HG03095 (cell line): ENCODE results near the gene SELPLG.
"Not testable (repeated sequence)": the region's sequence is repeated elsewhere in the genome, so short reads cannot be mapped to it uniquely, and the experiment has no call there.

Experiments
- ATAC-seq: cut with Tn5 transposase; IDR thresholded peaks from one replicate; pipeline ENCODE4 v1.9.1; 2021; ENCODE audit warnings: moderate library complexity; ENCODE audit not compliant: unreplicated experiment

SELPLG gene

DNA sequence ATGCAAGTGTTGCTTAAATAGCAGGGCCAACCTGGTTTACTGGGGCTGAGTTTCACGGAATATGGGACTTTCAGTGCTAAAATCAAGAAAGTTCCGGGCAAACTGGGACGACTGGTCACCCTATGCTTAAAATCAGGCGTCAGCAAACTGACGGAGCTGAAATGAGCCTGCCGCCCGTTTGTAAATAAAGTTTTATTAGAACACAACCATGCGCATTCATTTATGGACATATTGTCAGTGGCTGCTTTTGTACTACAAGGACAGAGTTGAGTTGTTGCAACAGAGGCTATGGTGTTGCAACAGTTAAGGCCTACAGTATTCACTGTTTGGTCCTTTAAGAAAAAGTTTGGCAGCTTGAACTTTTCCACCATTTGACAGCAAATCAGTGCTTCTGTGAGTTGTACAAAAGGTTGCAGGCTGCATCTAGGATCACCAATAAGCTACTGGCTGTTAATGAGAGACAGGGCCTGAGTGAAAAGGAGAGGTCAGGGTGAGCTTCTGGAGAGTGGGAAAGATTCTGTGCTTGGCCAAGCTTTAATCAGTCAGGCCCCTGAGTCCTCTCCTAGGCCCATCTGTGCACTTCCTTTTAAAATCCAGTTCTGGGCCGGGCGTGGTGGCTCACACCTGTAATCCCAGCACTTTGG is 13.3 kb downstream of the SELPLG start:
- no peak for ATAC-seq

DNA sequence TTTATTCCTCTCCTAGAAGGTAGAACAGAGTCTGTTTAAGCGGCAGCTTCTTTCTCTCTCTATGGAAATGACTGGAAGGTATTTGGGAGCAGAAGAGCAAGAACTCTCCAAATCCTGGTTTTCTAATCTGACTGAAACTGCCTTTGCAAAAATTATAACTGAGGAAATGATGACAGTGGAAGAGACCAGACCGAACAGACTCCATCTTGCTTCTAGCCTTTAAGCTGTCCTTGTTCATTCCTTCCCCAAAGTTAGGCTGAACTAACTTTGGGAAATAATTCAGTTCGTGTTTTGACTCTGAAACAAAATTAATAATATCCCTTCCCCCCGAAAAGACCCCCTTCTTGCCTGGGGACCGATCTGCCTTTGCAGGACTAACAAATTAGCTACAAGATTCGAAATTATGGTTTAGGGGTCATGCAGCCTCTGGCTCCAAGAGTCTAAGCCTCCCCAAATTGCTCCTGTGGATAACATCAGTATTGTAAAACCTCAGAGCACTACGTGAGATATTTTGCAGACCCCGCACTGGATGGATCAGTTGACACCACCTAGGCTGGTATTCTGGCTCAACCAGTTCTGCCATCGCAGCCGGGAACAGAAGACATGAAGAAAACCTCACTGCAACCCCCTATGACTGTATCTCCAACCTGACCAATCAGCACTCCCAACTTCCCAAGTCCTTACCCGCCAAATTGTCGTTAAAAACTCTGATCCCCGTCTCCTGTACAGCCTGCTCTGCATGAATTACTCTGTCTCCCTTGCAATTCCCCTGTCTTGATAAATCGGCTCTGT is 14.1 kb downstream of the SELPLG start:
- no peak for ATAC-seq

DNA sequence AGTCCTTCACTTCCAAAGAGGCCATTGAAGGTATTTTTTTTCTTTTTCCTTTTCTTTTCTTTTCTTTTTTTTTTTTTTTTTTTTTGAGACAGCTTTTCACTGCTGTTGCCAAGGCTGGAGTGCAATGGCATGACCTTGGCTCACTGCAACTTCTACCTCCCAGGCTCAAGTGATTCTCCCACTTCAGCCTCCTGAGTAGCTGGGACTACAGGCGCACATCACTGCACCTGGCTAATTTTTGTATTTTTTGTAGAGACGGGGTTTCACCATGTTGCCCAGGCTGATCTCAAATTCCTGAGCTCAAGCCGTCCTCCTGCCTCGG is 14.8 kb downstream of the SELPLG start:
- not testable (repeated sequence) for ATAC-seq

DNA sequence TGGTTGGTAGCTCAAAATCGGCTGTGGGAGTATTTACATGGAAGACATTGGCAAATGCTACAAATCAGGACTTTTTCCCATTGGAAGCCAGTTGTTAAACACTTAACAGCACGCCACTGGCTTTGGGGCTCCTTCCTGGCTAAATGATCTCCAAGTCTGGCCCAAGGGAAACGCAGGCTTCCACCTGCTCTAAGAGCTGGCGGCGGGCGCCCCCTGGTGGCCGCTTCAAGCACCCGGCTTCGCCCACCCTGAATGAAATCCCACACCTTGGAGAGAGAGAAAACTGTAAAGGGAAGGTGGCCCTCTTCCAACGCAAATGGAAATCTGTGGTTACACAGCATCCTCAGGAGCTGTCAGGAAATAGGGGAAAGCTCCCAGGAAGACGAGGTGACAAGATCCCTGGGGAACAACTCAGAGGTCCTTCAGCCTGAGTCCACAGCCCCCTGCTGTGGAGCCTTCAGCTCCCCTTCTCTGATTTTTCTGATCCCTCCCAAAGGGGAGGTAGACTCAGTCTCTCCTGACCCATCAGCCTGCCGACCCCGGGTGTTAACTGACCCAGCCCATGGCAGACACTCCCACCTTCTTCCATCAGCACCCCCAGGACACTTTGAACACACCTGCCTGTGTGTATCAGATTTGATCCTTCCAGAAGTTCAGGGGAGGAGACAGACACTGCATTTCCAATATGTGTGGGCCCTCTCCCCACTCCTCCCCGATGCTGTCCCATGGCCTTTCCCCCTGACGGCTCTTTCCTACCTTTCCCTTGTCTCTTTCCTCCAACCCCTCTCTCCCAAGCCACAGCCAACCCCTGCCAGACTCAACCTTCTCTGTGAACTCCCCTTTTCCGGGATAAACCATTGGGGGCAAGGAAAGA is 15.4 kb downstream of the SELPLG start:
- ATAC-seq: no peak

DNA sequence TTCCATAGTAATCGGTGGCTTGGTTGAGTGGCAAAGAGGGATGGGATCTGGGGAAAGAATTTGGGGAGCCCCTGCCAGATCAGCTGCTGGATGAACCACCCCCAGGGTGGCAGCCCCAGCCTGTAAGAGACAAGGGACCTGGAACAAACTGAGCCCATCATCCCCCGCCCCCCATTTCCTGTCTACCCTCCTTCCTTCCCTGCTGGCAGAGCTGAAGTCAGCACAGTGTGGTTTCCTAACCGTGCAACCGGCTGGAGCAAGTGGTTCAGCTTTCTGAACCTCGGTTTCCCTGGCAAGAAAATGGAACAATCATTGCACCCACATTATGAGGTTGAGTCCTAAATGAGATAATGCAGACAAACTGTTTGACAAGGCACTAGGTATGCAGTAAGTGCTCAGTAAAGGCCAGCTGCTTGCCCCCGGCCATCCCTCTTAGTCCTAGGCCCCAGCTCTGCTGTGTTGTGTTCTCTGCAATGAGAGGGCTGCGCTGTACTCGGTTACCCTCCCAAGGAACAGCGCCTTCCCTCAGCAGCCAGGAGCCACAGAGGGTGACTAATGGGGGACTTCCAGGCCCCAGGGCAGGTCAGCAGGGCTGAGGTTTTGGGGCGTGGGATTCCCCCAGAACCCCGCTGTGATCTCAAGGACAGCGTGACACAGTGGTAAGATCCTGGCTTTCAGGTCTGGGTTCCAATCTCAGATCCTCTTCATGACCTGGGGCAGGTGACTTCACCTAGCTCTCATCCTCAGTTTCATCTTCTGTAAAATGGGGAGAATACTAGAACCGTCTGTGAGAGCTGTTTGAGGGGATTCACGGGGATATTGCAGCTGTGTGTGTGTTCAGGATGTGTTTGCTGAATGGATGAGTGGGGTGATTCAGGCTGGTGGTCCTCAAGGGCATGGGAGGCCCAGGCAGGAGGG is 16.5 kb downstream of the SELPLG start:
- peak; percentile 80 for ATAC-seq

DNA sequence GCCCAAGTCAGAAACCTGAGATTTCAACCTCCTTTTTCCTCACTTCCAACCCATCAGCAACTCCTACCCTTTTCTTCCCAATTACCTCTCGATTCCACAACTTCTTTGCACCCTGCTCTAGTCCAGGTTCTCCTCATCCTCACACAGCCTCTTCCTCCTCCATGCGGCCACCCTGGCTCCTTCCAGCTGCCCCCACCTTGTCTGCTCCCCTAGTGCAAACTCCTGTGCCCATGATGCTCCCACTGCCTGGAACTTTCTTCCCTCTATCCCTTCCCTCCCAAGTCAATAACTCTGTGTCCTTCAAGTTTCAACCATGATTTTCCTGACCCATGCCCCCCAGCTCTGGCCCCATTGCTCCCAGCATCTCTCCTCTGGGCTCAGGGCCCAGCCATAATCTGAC is 17.3 kb downstream of the SELPLG start:
- ATAC-seq: no peak

DNA sequence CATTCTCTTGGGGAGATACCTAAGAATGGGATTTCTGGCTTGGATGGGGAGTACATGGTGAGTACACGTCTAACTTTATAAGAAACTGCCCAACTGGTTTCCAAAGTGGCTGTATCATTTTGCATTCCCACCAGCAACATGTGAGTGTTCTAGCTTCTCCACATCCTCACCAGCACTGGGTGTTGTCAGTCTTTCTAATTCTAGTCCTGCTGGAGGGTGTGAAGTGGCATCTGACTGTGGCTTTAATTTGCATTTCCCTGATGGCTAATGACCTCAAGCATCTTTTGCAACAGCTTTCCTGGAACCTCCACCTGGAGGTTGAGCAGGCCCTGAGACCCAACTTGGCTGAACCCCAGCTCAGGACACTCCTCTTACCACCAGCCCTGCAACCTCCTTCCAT is 17.8 kb downstream of the SELPLG start:
- ATAC-seq: no peak

DNA sequence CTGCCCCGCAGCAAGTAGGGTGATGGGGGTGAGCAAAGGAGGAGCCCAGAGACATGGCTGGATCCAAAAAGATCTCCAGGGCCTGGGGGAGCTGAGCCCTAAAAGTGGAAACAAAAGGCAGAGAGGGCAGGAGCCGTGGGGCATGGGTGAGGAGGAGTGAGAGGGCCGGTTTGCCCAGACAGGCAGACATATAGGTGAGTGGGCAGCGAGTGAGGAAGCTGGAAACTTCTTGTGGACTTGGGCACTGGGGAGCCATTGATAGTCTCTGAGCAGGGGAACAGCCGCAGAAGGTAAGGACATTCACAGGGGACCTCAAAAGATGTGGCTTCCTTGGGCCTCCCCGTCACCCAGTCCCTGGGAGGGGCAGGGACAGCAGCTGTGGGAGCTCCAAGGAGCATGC is 19.1 kb downstream of the SELPLG start:
- ATAC-seq: no peak

DNA sequence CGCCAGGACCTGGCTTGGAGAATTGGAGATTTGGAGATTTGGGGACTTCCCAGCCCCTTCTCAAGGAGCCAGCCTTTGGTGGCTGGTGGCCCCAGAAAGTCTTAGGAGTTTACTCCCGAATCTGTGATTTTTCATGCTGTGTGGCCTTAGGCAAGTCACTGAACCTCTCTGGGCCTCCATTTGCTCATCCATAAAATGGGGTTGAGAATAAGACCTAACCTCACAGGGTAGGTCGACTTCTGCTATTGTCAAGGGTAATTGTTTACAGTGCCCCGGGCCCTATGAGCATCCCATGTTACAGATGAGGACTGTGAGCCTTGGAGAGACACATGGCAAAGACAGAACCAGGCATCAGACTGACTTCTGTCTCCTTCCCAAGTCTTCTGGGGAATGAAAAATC is 19.7 kb downstream of the SELPLG start:
- ATAC-seq: no peak

DNA sequence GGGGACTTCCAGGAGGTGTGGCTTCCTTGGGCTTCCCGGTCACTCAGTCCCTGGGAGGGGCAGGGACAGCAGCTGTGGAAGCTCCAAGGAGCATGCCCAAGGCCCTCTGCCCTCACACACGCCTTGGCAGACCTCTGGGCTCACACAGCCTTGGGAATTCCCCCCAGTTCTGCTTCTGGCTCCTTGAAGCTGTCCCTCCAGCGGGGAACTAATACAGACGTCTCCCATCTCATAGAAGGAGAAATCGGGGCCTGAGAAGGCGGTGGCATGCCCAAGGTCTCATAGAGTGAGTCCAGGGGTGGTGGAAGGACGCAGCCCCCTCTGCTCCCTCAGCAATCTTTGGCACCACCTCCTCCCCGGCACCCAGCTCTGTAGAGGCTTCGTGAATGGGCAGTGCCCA is 20.1 kb downstream of the SELPLG start:
- no peak for ATAC-seq

DNA sequence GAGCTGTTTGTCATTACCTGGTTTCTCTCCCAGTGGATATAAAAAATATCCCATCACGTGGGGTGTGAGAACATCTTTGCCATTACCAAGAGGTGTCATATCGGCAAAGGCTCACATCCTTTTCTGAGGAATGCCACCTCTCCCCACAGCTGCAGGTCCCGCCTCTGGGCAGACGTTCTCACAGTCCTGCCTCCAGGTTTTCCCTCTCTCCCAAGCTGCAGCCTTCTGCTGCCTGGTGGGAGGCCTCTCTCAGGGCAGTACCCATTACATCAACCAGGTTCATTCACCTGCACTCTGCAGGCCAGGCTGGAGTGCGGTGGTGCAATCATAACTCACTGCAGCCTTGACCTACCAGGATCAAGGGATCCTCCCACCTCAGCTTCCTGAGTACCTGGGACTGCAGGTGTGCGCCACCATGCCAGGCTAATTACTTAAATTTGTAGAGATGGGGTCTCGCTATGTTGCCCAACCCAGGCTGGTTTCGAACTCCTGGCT is 20.9 kb downstream of the SELPLG start:
- no peak for ATAC-seq

DNA sequence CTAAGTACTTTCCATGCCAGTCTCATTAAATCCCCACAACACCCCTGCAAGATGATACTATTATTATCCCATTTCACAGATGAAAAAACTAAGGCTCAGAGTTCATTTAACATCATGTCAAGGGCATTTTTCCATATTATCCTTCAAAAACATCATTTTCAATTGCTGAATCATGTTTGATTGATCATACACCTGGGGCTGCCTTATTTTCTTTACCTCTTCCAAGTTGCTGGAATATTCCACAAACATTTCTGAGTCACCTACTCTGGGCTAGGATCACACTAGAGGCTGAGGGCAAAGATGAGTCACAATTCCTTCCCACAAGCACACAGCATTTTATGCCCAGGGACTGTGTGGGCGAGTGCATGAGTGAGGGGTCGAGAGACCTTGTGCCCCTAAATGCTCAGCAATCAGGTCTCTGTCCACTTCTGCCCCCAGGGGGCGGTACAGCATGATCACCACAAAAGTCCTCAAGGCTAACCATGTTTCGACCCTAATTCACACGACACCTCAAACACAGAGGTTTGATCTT is 21.7 kb downstream of the SELPLG start:
- no peak for ATAC-seq

DNA sequence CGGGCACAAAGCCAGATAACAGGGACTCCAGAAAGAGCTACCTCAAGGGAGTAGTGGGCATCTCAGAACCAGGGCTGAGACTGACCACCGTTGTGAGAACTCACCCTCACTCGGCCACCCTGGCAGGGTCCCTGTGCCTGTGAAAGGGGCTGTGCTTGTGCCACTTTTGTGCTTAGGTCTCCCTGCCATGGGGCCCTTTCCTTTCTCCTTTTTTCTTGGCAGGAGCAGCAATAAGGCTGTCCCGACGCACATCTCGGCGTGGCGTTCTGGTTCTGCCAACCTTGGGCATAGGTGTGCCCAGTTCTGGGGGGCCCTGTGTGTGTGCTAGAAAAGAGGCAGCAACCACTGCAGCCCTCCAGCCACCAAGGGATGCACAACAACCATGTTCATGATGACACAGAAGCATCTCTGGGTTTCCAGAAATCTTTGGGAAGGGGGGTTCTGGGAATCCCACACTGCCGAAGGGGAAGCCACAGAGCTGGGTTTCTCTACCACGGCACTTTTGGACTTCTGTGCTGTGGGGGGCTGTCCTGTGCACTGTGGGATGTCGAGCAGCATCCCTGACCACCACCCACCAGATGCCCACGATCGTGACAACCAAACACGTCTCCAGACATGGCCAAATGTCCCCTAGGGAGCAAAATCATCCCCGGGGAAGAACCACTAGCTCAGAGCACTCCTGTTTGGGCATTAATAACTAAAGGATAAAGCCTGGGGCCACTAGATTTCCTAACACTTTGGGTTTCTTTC is 22.7 kb downstream of the SELPLG start:
- ATAC-seq: no peak

DNA sequence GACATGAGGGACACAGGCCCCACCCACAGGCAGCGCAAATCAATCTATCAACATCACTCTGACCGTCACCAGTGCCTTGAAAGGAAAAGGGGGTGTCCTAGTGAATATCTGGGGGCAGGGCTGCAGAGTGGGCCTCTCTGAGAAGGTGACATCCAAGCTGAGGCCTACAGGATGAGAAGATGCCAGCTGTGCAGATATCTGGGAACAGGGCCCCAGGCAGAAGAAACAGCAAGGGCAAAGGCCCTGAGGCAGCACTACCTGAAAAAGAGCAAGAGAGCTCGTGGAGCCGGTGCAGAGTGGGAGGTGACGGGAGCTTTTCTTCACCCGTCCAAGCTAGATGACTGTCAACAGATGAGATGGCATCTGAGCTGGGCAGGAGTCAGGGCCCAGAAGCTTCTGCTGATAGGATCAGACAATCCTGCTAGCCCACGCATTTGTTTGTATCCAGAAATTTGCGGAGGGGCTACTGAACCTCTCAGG is 23.3 kb downstream of the SELPLG start:
- no peak for ATAC-seq

DNA sequence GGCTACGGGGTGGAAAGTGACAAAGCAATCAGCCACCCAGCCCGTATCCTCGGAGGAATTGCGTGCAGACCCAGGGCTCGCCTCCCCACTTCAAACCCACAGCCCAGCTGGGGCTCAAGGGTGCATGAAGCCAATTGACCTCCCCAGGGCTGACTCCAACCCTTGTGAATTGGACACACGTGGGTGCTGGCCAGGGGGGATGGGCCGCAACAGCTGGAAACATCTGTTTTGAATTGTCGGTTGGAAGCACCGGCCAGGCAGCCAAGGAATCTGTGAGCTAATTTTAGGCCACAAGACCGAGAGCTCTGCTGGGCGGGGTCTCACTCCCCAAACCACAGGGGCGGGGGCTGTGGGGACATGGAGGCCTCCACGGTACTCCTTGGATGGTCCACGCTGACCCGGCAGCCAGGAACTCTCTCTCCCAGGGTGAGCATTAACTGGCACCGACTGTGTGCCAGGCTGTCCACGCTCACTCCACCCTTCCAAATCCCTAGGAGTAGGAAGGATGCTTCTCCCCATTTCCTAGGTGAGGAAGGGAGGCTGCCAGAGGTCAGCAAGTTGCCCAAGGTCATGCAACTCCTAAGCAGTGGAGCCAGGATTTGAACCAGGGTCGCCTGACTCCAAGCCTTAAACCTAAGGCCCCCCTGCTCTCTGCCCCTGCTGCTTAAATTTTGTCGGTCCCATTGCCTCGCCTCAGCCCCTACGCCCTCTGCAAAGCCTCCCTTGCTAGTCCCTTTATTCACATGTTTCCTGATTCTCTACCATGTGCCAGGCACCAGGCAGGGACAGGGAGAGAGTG is 24.0 kb downstream of the SELPLG start:
- no peak for ATAC-seq

DNA sequence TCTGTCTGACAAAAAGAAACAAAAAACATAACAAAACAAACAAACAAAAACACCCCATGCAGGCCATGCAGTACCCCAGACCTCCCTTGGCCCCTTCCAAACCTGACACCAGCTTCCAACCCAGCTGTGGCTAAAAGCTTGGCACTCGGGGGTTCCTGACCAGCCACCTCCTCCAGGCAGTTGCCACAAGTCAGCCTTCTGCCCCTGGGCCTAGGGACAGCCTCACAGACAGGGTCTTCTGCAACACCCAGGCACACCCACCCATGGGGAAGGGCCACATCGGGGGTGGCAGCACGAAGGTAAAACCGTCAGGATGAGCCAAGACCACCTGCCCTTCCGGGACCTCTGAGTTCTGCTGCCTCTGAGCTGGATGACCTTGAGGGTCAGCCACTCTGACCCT is 25.1 kb downstream of the SELPLG start:
- no peak for ATAC-seq

DNA sequence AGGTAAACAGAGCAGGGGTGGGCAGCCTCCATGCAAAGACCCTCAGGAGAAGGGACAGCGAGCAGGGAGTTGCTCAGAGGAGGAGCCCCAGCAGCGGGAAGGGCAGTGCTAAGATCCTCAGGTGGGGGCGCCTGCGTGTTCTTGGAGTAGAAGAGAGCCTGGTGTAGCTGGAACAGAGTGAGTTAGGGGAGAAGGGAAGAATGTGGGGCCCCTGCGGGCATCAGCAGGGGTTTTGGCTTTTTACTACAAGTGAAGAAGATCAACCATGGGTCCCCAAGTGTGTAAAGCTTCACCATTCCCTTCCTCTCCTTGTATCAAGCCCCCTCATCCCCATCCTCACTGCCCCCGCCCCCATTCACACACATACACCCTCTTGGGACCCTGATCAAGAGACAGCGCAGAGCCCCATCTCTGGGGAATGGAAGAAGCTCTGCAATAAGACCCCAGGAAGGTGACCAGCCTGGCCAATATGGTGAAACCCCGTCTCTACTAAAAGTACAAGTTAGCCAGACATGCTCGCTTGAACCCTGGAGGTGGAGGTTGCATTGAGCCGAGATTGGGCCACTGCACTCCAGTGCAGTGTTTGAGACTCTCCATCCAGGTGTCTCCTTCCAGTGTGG is 25.6 kb downstream of the SELPLG start:
- ATAC-seq: no peak

DNA sequence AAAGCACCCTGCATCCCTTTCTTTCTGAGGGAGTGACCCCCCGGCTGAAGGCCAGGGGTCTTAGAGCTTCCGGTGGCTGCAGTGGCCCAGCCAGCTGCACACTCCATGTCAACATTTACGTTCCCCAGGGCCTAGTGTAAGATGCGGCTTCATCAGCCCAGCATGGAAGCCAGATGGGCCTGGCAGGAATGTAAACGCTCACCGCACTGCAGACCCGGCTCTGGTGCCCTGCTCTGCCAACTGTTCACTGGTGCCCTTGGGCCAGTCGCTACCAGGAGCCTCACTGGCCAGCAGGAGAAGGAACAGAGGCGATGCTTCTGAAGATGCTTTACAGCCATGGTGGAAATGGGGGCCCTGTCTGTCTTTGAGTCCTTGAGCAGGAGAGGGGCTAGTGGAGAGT is 27.2 kb downstream of the SELPLG start:
- ATAC-seq: no peak
